ENCODE data around the gene CACNA1E. TPM values are rescaled to one million over a fixed set of nuclear protein-coding genes. Genes with fewer than 3 reads are reported as not detected.

CACNA1E gene
- total RNA-seq, 1 donor from 2014 or later, result not detected

- DNase-seq (ENCODE audit: extremely low spot score in 2 of 2), result no peak
- Histone ChIP-seq H3K36me3 (no peaks in the 10 kb centered on the region), H3K4me3 (no peak overlapping the region), H3K4me1 (no peaks in the 10 kb centered on the region), H3K27me3 (no peaks in the 10 kb centered on the region), H3K9me3 (no peaks in the 10 kb centered on the region), H3K27ac (no peak overlapping the region)
- intact Hi-C loops (cut with DNase I), result loop anchor here (5.0 kb wide), 1 partner anchor 193 kb away; the partner anchor contains the start of gene CACNA1E
- no peak for TF ChIP-seq POLR2AphosphoS5 (IDR thresholded peaks at IDR 0.05; ENCODE audit: insufficient read depth in 1 of 2, low read depth in 1 of 2)
- TF ChIP-seq CTCF (IDR thresholded peaks at IDR 0.05), result no peak
- no peak for TF ChIP-seq POLR2A (IDR thresholded peaks at IDR 0.05)
Observed at GRCh38 chr1:181675091-181675917, 192.0 kb downstream of the CACNA1E start.

DNA sequence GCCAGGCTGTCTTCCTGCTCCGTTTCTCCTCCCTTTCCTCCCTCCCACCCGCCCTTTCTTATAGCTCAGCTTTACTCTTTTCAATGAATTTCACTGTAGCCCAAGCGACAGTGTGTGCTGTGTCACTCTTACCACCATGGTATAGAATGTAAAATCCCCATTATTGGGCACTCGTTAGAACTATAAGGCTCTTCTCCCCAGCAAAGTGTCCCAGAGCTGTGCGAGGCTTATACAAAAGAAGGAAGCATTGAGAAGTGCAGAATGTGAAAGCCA lies 192.5 kb downstream of the CACNA1E start:
- Histone ChIP-seq H3K4me1 (no peaks in the 10 kb centered on the region), H3K9me3 (no peaks in the 10 kb centered on the region), H3K27me3 (no peaks in the 10 kb centered on the region), H3K36me3 (no peaks in the 10 kb centered on the region), H3K27ac (no peak overlapping the region), H3K4me3 (no peak overlapping the region)
- DNase-seq (ENCODE audit: extremely low spot score in 2 of 2), result no peak
- TF ChIP-seq CTCF (IDR thresholded peaks at IDR 0.05) (no peak), POLR2A (IDR thresholded peaks at IDR 0.05) (no peak), POLR2AphosphoS5 (IDR thresholded peaks at IDR 0.05; ENCODE audit: insufficient read depth in 1 of 2, low read depth in 1 of 2) (no peak)
- intact Hi-C loops (cut with DNase I), result loop anchor here (5.0 kb wide), 1 partner anchor 194 kb away; the partner anchor contains the start of gene CACNA1E

GRCh38 chr1:181676269-181676668 lies 193.0 kb downstream of the CACNA1E start:
- Histone ChIP-seq H3K27me3 (no peaks in the 10 kb centered on the region), H3K9me3 (no peaks in the 10 kb centered on the region), H3K4me1 (no peaks in the 10 kb centered on the region), H3K36me3 (no peaks in the 10 kb centered on the region), H3K27ac (no peak overlapping the region), H3K4me3 (no peak overlapping the region)
- DNase-seq (ENCODE audit: extremely low spot score in 2 of 2), result no peak
- TF ChIP-seq POLR2AphosphoS5 (IDR thresholded peaks at IDR 0.05; ENCODE audit: insufficient read depth in 1 of 2, low read depth in 1 of 2), result no peak
- intact Hi-C loops (cut with DNase I), result loop anchor here (5.0 kb wide), 1 partner anchor 194 kb away; the partner anchor contains the start of gene CACNA1E

- TF ChIP-seq POLR2A (IDR thresholded peaks at IDR 0.05) (no peak), CTCF (IDR thresholded peaks at IDR 0.05) (no peak), POLR2AphosphoS5 (IDR thresholded peaks at IDR 0.05; ENCODE audit: insufficient read depth in 1 of 2, low read depth in 1 of 2) (no peak)
- H3K9me3 ChIP-seq, result no peaks in the 10 kb centered on the region
- H3K27ac ChIP-seq, result no peak overlapping the region
- H3K27me3 ChIP-seq, result no peaks in the 10 kb centered on the region
- no peaks in the 10 kb centered on the region for H3K36me3 ChIP-seq
- DNase-seq (ENCODE audit: extremely low spot score in 2 of 2), result no peak
- no peaks in the 10 kb centered on the region for H3K4me1 ChIP-seq
- intact Hi-C loops (cut with DNase I), result no loop called here
- no peak overlapping the region for H3K4me3 ChIP-seq
Observed at GRCh38 chr1:181680332-181680731, 197.0 kb downstream of the CACNA1E start.

DNA sequence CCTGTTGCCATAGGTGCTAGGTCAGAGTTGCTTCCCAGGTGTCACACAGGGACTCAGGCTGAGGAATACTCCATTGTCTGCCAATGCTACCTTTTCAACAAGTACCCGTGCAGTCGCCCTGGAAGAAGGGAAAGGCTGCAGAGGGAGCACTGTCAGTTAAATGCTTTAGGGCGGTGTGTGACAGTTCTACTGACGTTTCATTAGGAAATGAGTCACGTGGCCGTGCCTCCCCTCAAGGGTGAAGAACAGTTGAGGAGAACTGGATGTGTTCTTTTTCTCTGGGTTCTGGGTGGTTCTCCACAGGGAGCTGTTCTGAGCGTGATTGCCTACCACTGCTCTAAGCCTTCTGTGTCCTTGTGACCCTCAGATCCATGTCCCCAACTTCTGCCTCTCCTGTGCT lies 197.6 kb downstream of the CACNA1E start:
- Histone ChIP-seq H3K4me1 (no peaks in the 10 kb centered on the region), H3K9me3 (no peaks in the 10 kb centered on the region), H3K27me3 (no peaks in the 10 kb centered on the region), H3K4me3 (no peak overlapping the region), H3K36me3 (no peaks in the 10 kb centered on the region), H3K27ac (no peak overlapping the region)
- DNase-seq (ENCODE audit: extremely low spot score in 2 of 2), result no peak
- intact Hi-C loops (cut with DNase I), result no loop called here
- TF ChIP-seq CTCF (IDR thresholded peaks at IDR 0.05) (no peak), POLR2A (IDR thresholded peaks at IDR 0.05) (no peak), POLR2AphosphoS5 (IDR thresholded peaks at IDR 0.05; ENCODE audit: insufficient read depth in 1 of 2, low read depth in 1 of 2) (no peak)
